Upper lobe of left lung (tissue), 6 donors: Measurements from ENCODE around the gene AP4M1. TPM values are rescaled to one million over a fixed set of nuclear protein-coding genes. Genes with fewer than 3 reads are reported as not detected.
A peak's percentile ranks its signal among the peaks of the same experiment; 100 is the strongest.

Experiments used
- ATAC-seq, 2 donors: fragments of 200-7000 bp; cut with Tn5 transposase; one replicate each; pipeline ENCODE4 v1.9.1; 2022; ENCODE audit warnings: mild to moderate bottlenecking in 2 of 2, moderate library complexity in 2 of 2; ENCODE audit not compliant: low FRiP score in 2 of 2
- DNase-seq, 2 donors: peaks; one replicate each; pipeline ENCODE4 v3.0.0-alpha.2; 2019 to 2020
- H3K27ac ChIP-seq, 4 donors: fragments of 200-600 bp; sonication (generic); one replicate each; pipeline ENCODE4 v1.5.1; 2016 to 2019
- H3K27me3 ChIP-seq, 4 donors: fragments of 200-600 bp; sonication (generic); one replicate each; pipeline ENCODE4 v1.5.1; 2017 to 2019
- H3K36me3 ChIP-seq, 4 donors: fragments of 200-600 bp; sonication (generic); one replicate each; pipeline ENCODE4 v1.5.1; 2016 to 2019
- H3K4me1 ChIP-seq, 4 donors: fragments of 200-600 bp; sonication (generic); one replicate each; pipeline ENCODE4 v1.5.1; 2018 to 2019
- H3K4me3 ChIP-seq, 4 donors: fragments of 200-600 bp; sonication (generic); one replicate each; pipeline ENCODE4 v1.5.1; 2017 to 2019; ENCODE audit warnings: mild to moderate bottlenecking in 2 of 4, moderate library complexity in 1 of 4
- H3K9me3 ChIP-seq, 4 donors: fragments of 200-600 bp; sonication (generic); one replicate each; pipeline ENCODE4 v1.5.1; 2018 to 2019
- EP300 ChIP-seq, 4 donors: sonication (generic); formaldehyde crosslinking; IDR thresholded peaks; one replicate each; pipeline ENCODE4 v1.5.1; 2017; ENCODE audit warnings: antibody characterized with exemption in 4 of 4, control low read depth in 2 of 4
- POLR2A ChIP-seq, 4 donors: fragments of 450-650 bp; IDR thresholded peaks; one replicate each; pipeline ENCODE4 v1.5.1; 2016 to 2017; ENCODE audit warnings: antibody characterized with exemption in 4 of 4, mild to moderate bottlenecking in 2 of 4
- POLR2AphosphoS5 ChIP-seq, 2 donors: sonication (generic); formaldehyde crosslinking; IDR thresholded peaks; one replicate each; pipeline ENCODE4 v1.5.1; 2017; ENCODE audit warnings: antibody characterized with exemption in 2 of 2
- WGBS, 2 donors: methylation state at CpG; one replicate each; pipeline ENCODE4 v1.1.5; 2017 to 2018; 5-methylcytosine and 5-hydroxymethylcytosine counted together
- total RNA-seq, 6 donors: library from RNA; depleted of rRNA in 4 of 6; stranded (reverse); fragments of >200 nt in 4 of 6; gene quantifications; one replicate each; pipeline versions ENCODE4 v1.1.0 to v1.2.1, GENCODE V29; 2016 to 2021
- TF ChIP-seq, protein P1 (sequence below), 6 experiments: fragments of 450-650 bp in 4 of 6; fragments of 200-600 bp in 2 of 6; sonication (generic) in 2 of 6; IDR thresholded peaks; one replicate each; pipeline ENCODE4 v1.5.1; 2016 to 2019; ENCODE audit warnings: antibody characterized with exemption in 6 of 6
- donor health status: DM: no; HTN: no; CAD: no; lungs with moderate emphysema.
- donor health status: DM: no; HTN: yes; CAD: no; lungs with severe emphysema.

Gene AP4M1
- total RNA-seq, 6 donors from 2014 or later, result 17.3 to 142 (median 19.4) TPM

DNA sequence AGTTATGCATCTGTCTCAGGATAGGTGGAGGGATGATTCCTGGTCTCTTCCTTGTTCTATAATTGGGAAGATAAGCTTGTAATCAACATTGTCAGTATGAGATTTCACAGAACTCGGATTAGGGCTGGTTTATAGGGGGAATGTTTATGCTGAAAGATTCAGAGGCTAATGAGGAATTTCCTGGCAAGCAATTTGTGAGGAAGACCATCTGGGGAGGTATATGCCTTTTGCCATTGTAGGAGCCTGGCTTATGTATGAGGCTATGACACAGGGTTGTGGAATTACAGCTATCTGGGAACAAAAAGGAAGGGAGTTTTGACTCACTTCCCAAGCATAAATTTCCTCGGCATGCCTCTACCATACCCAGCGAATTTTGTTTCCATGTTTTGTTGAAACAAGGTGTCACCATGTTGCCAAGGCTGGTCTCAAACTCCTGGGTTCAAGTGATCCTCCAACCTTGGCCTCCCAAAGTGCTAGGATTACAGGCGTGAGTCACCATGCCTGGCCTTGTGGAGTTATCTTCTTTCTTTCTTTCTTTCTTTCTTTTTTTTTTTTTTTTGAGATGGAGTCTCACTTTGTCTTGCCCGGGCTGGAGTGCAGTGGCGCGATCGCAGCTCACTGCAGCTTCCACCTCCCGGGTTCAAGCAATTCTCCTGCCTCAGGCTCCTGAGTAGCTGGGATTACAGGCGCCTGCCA lies 14.2 kb upstream of the AP4M1 start:
- Histone ChIP-seq H3K27ac (no peak overlapping the region), H3K4me1 (peaks cover 17 to 28% (median 21%) of the 10 kb centered on the region in 4 donors), H3K36me3 (peaks cover 14 to 18% (median 17%) of the 10 kb centered on the region in 4 donors), H3K9me3 (no peaks in the 10 kb centered on the region), H3K27me3 (no peaks in the 10 kb centered on the region), H3K4me3 (no peak overlapping the region)
- TF ChIP-seq EP300 (IDR thresholded peaks at IDR 0.05) (no peak), POLR2A (IDR thresholded peaks at IDR 0.05) (no peak), POLR2AphosphoS5 (IDR thresholded peaks at IDR 0.05) (no peak)
- TF ChIP-seq, protein P1, sequence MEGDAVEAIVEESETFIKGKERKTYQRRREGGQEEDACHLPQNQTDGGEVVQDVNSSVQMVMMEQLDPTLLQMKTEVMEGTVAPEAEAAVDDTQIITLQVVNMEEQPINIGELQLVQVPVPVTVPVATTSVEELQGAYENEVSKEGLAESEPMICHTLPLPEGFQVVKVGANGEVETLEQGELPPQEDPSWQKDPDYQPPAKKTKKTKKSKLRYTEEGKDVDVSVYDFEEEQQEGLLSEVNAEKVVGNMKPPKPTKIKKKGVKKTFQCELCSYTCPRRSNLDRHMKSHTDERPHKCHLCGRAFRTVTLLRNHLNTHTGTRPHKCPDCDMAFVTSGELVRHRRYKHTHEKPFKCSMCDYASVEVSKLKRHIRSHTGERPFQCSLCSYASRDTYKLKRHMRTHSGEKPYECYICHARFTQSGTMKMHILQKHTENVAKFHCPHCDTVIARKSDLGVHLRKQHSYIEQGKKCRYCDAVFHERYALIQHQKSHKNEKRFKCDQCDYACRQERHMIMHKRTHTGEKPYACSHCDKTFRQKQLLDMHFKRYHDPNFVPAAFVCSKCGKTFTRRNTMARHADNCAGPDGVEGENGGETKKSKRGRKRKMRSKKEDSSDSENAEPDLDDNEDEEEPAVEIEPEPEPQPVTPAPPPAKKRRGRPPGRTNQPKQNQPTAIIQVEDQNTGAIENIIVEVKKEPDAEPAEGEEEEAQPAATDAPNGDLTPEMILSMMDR (IDR thresholded peaks at IDR 0.05), result no peak
- DNase-seq (no peak), ATAC-seq (no peak)
- WGBS, 2 donors, result 84 to 86% methylated on average over 10 of the region's 10 CpGs

DNA sequence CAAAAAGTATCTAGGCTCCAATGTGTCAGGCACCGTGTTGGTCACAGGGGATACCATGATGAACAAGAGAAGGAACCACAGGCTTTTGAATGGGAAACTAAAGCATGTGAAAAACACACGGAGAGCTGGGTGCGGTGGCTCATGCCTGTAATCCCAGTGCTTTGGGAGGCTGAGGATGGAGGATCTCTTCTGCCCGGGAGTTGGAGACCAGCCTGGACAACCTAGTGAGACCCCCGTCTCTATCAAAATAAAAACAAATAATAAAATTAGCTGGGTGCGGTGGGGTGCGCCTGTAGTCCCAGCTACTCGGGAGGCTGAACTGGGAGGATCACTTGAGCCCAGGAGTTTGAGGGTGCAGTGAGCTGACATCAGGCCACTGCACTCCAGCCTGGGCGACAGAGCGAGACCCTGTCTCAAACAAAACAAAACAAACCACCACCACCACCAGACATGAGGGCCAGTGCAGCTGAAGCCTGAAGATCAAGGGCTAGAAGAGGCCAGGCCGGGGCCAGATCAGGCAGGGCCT lies 13.3 kb upstream of the AP4M1 start:
- DNase-seq (no peak), ATAC-seq (no peak)
- 78 to 87% methylated on average over 9 to 11 of the region's 11 CpGs for WGBS, 2 donors
- TF ChIP-seq POLR2AphosphoS5 (IDR thresholded peaks at IDR 0.05) (no peak), POLR2A (IDR thresholded peaks at IDR 0.05) (no peak)
- TF ChIP-seq, protein P1 (IDR thresholded peaks at IDR 0.05), result no peak
- Histone ChIP-seq H3K4me3 (peak overlapping the region; percentile 68 to 92 (median 88)), H3K9me3 (no peaks in the 10 kb centered on the region), H3K27ac (peak overlapping the region; percentile 79 to 90 (median 84)), H3K36me3 (peaks cover 23 to 27% (median 26%) of the 10 kb centered on the region in 4 donors), H3K4me1 (peaks cover 12 to 21% (median 15%) of the 10 kb centered on the region in 4 donors), H3K27me3 (no peaks in the 10 kb centered on the region)

DNA sequence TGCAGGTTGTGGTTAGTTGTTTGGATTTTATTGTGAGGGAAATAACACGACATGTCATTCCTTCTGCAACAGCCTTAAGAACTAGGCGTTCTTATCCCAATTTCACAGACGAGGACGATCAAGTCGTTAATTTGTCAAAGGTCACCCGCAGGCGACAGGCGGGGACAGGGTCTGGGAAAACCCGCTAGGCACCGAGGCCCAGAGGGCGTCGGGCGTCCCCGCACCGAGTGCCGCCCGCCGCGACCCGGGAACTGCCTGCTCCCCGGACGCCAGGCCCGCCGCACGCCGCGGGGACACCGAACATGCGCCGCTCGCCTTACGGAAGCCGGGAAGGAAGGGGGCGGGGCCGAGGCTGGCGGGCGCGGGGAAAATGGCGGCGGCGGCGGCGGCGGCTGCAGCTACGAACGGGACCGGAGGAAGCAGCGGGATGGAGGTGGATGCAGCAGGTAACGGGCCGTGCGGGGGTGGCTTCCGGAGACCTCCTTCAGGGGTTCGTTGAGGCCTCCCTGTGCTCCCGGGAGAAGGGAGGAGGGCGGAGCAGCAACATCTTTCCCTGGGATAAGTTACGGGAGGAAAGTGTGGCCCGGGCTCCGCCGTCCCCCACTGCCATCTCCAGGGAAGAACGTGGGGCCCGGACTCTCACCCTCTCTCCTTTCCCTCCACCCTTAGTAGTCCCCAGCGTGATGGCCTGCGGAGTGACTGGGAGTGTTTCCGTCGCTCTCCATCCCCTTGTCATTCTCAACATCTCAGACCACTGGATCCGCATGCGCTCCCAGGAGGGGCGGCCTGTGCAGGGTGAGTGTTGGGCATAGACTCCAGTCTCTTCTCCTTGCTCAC lies 12.6 kb upstream of the AP4M1 start, which contains the start of gene COPS6:
TSS of gene COPS6 (plus strand) at position 349 of the 837 bp plus-strand sequence. CDS start at position 371, 22 bp downstream.
- DNase-seq (peak; percentile 78 to 98), ATAC-seq (peak; percentile 81 to 95)
- Histone ChIP-seq H3K9me3 (no peaks in the 10 kb centered on the region), H3K4me3 (peak within 1 kb of the TSS; percentile 68 to 92 (median 88)), H3K27me3 (no peaks in the 10 kb centered on the region), H3K27ac (peak within 1 kb of the TSS; percentile 79 to 90 (median 84)), H3K4me1 (peaks cover 12 to 21% (median 17%) of the 10 kb centered on the region in 4 donors), H3K36me3 (peaks cover 26 to 34% (median 33%) of the 10 kb centered on the region in 4 donors)
- TF ChIP-seq EP300 (IDR thresholded peaks at IDR 0.05) (peak in 1 of 4 donors; percentile 39), POLR2A (IDR thresholded peaks at IDR 0.05) (peak in 3 of 4 donors; percentile 42 to 93 (median 79)), POLR2AphosphoS5 (IDR thresholded peaks at IDR 0.05) (peak; percentile 93 to 96)
- TF ChIP-seq, protein P1 (IDR thresholded peaks at IDR 0.05), result peak in 1 of 6 experiments; percentile 28
- 0 to 1% methylated on average over 24 to 45 of the region's 68 CpGs for WGBS, 2 donors

DNA sequence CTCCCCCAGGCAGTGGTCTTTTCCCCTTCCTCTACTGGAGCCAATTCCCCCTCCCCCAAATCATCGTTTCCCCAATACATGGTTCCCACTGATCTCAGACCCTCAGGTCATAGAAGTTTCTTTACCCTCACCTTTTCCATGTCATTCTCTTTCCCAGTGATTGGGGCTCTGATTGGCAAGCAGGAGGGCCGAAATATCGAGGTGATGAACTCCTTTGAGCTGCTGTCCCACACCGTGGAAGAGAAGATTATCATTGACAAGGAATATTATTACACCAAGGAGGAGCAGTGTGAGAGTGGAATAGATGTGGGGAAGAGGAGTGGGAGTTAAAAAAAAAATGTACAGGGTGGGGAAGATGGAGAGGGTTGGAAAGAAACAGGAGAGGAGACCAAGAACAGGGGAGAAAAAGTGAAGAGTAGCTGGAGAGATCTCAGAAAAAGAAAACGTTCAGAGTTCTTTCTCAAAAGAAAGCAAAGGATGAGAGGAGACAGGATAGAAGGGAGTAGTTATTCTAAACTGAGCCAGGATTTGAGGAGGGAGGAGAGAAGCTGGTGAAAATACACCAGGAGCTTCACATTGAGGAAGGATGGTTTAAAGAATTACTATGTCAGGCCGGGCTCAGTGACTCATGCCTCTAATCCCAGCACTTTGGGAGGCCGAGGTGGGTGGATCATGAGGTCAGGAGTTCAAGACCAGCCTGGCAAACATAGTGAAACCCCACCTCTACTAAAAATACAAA lies 11.8 kb upstream of the AP4M1 start:
- no peaks in the 10 kb centered on the region for H3K27me3 ChIP-seq
- no peak for DNase-seq
- TF ChIP-seq, protein P1 (IDR thresholded peaks at IDR 0.05), result no peak
- TF ChIP-seq POLR2A (IDR thresholded peaks at IDR 0.05) (no peak), EP300 (IDR thresholded peaks at IDR 0.05) (no peak), POLR2AphosphoS5 (IDR thresholded peaks at IDR 0.05) (no peak)
- H3K4me1 ChIP-seq, result peaks cover 12 to 21% (median 17%) of the 10 kb centered on the region in 4 donors
- peak overlapping the region; percentile 79 to 90 (median 84) for H3K27ac ChIP-seq
- H3K36me3 ChIP-seq, result peaks cover 27 to 42% (median 40%) of the 10 kb centered on the region in 4 donors
- WGBS, 2 donors, result 30 to 49% methylated on average over 7 of the region's 7 CpGs
- peak overlapping the region; percentile 68 to 92 (median 88) for H3K4me3 ChIP-seq
- H3K9me3 ChIP-seq, result no peaks in the 10 kb centered on the region
- no peak for ATAC-seq
